ACC112 (cell line): ENCODE results near the gene GUCY1A1.
A peak's percentile ranks its signal among the peaks of the same experiment; 100 is the strongest.

Source experiments
- H2AFZ ChIP-seq: fragments of 200-600 bp; sonication (generic); one replicate; pipeline ENCODE4 v1.6.0; 2017; ENCODE audit warnings: antibody characterized with exemption, low read length; ENCODE audit not compliant: unreplicated experiment
- H3K27ac ChIP-seq: fragments of 200-600 bp; sonication (generic); 2 replicates; pipeline ENCODE4 v1.5.1; 2014; ENCODE audit warnings: low read depth, mild to moderate bottlenecking, antibody characterized with exemption, low read length, moderate library complexity
- H3K27me3 ChIP-seq: fragments of 200-600 bp; sonication (generic); 2 replicates; pipeline ENCODE4 v1.6.1; 2014; ENCODE audit warnings: mild to moderate bottlenecking, antibody characterized with exemption, low read length, moderate library complexity, mixed read lengths; ENCODE audit not compliant: insufficient read depth
- H3K36me3 ChIP-seq: fragments of 200-600 bp; sonication (generic); 2 replicates; pipeline ENCODE4 v1.6.1; 2016; ENCODE audit warnings: mild to moderate bottlenecking, antibody characterized with exemption, low read length, moderate library complexity, mixed read lengths; ENCODE audit not compliant: insufficient read depth
- H3K4me1 ChIP-seq: fragments of 200-600 bp; sonication (generic); one replicate; pipeline ENCODE4 v1.6.1; 2016; ENCODE audit warnings: low read length, mixed read lengths; ENCODE audit not compliant: insufficient read depth, unreplicated experiment, control insufficient read depth
- H3K4me3 ChIP-seq: fragments of 200-600 bp; sonication (generic); 2 replicates; pipeline ENCODE4 v1.5.1; 2014; ENCODE audit warnings: mild to moderate bottlenecking, low read depth, low read length
- H3K79me2 ChIP-seq: fragments of 200-600 bp; sonication (generic); one replicate; pipeline ENCODE4 v1.6.0; 2016; ENCODE audit warnings: low read length; ENCODE audit not compliant: control insufficient read depth, unreplicated experiment, insufficient read depth

Gene GUCY1A1

DNA sequence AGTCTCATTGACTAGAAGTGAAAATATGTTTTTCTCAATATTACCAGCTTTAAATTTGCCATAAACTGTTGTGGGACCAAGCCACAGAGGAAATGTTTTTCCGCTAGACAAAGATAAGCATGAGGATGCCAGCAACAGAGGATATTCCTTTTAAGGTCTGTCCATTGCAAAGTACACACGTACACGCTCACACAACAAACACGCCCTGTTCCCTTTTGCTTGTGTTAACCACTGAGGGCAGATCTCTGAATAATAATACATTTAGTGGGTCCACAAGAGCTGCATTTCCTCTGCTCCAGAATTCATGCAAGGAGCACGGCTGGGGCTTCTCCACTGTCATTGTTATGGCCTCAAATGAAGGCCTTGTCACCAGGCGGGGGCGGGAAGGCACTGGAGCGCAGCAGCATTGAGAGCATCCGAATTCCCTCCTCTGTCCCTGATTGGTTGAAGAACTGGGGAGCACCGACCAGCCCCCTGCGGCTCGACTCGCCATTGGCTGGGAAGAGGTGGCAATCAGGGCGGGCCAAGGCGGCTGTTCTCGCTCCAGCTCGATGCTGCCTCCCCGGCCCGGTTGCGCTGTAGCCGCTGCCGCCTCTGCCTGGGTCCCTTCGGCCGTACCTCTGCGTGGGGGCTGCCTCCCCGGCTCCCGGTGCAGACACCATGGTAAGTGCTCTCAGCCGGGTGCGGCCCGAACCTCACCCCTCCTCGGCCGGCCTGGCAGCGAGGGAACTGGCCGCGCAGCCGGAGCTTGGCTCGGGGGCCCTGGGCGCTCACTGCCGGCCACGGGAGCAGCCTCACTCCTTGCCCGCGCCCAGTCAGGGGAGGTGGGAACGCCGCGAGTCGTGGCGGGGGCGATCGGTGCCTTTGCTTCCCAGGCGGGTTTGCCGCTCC is 92.1 kb downstream of the GUCY1A1 start, which contains the start of gene GUCY1B1:
Gene GUCY1B1 (plus strand): TSS at position 541 of the 891 bp plus-strand sequence. CDS start 120 bp downstream, at position 661.
- Histone ChIP-seq H3K27me3 (no peaks in the 10 kb centered on the region), H3K4me1 (no peaks in the 10 kb centered on the region), H3K36me3 (no peaks in the 10 kb centered on the region), H3K4me3 (peak within 1 kb of the TSS; percentile 80), H3K79me2 (no peaks in the 10 kb centered on the region), H2AFZ (peak within 1 kb of the TSS; percentile 55), H3K27ac (no peak within 1 kb of the TSS)

GRCh38 chr4:155759372-155760252 is 93.0 kb downstream of the GUCY1A1 start:
- Histone ChIP-seq H3K36me3 (no peaks in the 10 kb centered on the region), H3K27ac (no peak overlapping the region), H3K4me3 (peak overlapping the region; percentile 80)

GRCh38 chr4:155761047-155761446 is 94.4 kb downstream of the GUCY1A1 start:
- no peak overlapping the region for H3K4me3 ChIP-seq
- H3K79me2 ChIP-seq: no peaks in the 10 kb centered on the region
- H3K36me3 ChIP-seq: no peaks in the 10 kb centered on the region
- no peak overlapping the region for H3K27ac ChIP-seq
- H2AFZ ChIP-seq: no peak overlapping the region
- H3K4me1 ChIP-seq: no peaks in the 10 kb centered on the region
- H3K27me3 ChIP-seq: no peaks in the 10 kb centered on the region

More at GRCh38 chr4:155759372-155760252, 93.0 kb downstream of the GUCY1A1 start:
- peak overlapping the region; percentile 55 for H2AFZ ChIP-seq
- no peaks in the 10 kb centered on the region for H3K79me2 ChIP-seq
- H3K27me3 ChIP-seq: no peaks in the 10 kb centered on the region
- no peaks in the 10 kb centered on the region for H3K4me1 ChIP-seq

DNA sequence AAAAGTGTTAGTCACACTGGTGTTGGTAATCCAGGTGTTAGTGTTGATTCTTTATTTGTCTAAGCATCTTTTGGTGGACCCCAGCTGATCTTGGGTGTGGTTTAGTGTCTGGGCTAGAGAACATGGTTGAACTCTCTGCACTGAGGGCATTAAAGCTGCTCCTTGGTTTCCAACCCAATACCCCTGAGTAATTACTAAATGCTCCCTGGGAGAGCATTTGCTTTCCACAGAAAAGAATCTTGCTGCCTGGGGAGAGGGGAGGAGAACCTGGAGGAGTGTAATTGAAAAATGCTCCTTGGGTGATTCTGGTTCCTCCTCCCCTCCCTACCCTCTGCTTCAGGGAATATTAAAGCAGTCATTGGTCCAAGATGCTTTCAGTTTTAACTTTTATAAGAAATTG is 95.3 kb downstream of the GUCY1A1 start:
- Histone ChIP-seq H3K36me3 (no peaks in the 10 kb centered on the region), H3K27me3 (no peaks in the 10 kb centered on the region), H3K4me1 (no peaks in the 10 kb centered on the region)

DNA sequence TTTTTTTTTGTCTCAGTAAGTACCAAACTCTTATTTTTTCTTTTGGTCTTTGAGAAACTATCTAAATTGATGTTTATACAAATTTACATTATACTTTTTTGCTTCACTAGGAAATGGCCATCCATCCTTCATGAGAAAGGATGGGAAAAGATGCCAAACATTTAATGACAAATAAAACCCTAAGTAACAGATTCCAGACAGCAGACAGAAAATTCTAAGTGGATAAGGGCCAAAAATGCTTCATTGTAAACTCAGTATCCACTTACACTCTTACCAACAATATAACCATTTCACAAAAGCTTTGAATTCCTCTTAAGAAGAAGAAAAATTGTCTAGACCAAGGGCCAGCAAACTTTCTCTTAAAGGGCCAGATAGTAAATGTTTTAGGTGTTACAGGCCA is 95.7 kb downstream of the GUCY1A1 start:
- no peaks in the 10 kb centered on the region for H3K4me1 ChIP-seq
- H2AFZ ChIP-seq: no peak overlapping the region
- no peak overlapping the region for H3K27ac ChIP-seq
- no peaks in the 10 kb centered on the region for H3K79me2 ChIP-seq
- H3K27me3 ChIP-seq: no peaks in the 10 kb centered on the region
- no peak overlapping the region for H3K4me3 ChIP-seq
- no peaks in the 10 kb centered on the region for H3K36me3 ChIP-seq

More for the DNA sequence above, 95.3 kb downstream of the GUCY1A1 start:
- H3K27ac ChIP-seq: no peak overlapping the region
- no peak overlapping the region for H2AFZ ChIP-seq
- no peaks in the 10 kb centered on the region for H3K79me2 ChIP-seq
- H3K4me3 ChIP-seq: no peak overlapping the region

- H2AFZ ChIP-seq: no peak overlapping the region
- no peak overlapping the region for H3K4me3 ChIP-seq
Observed at GRCh38 chr4:155763551-155763950, 96.9 kb downstream of the GUCY1A1 start.

GRCh38 chr4:155765149-155765548 is 98.5 kb downstream of the GUCY1A1 start:
- H2AFZ ChIP-seq: no peak overlapping the region
- H3K27me3 ChIP-seq: no peaks in the 10 kb centered on the region
- no peaks in the 10 kb centered on the region for H3K4me1 ChIP-seq
- no peaks in the 10 kb centered on the region for H3K79me2 ChIP-seq
- no peak overlapping the region for H3K27ac ChIP-seq
- no peak overlapping the region for H3K4me3 ChIP-seq
- H3K36me3 ChIP-seq: no peaks in the 10 kb centered on the region

More at GRCh38 chr4:155763551-155763950, 96.9 kb downstream of the GUCY1A1 start:
- H3K27ac ChIP-seq: no peak overlapping the region
- no peaks in the 10 kb centered on the region for H3K4me1 ChIP-seq
- no peaks in the 10 kb centered on the region for H3K79me2 ChIP-seq
- H3K36me3 ChIP-seq: no peaks in the 10 kb centered on the region
- H3K27me3 ChIP-seq: no peaks in the 10 kb centered on the region

DNA sequence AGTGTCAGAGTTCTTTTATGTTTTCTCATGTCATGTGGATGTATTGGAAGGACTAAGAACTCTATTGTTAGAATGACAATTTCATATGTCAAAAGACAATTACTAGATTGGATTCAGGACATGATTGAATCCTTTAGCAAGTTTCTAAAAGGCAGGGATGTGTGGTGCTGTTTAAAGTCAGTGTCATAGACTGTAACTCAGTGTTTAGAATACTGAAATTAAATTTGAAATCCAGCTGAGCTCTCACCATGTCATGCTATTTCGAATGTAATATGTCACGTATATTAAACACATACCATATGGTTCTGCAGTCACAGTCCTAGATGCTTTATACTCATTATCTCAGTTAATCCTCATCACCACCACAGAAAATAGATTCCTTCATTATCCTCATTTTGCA is 100.0 kb downstream of the GUCY1A1 start:
- H3K79me2 ChIP-seq: no peaks in the 10 kb centered on the region
- H2AFZ ChIP-seq: no peak overlapping the region
- no peak overlapping the region for H3K27ac ChIP-seq
- H3K27me3 ChIP-seq: no peaks in the 10 kb centered on the region
- H3K4me1 ChIP-seq: no peaks in the 10 kb centered on the region
- H3K4me3 ChIP-seq: no peak overlapping the region
- no peaks in the 10 kb centered on the region for H3K36me3 ChIP-seq

- Histone ChIP-seq H3K4me1 (no peaks in the 10 kb centered on the region), H3K36me3 (no peaks in the 10 kb centered on the region), H3K4me3 (no peak overlapping the region), H2AFZ (no peak overlapping the region), H3K79me2 (no peaks in the 10 kb centered on the region), H3K27me3 (no peaks in the 10 kb centered on the region), H3K27ac (no peak overlapping the region)
Observed at GRCh38 chr4:155768370-155768769, 101.7 kb downstream of the GUCY1A1 start.

GRCh38 chr4:155769090-155769489 is 102.4 kb downstream of the GUCY1A1 start:
- Histone ChIP-seq H3K4me1 (no peaks in the 10 kb centered on the region), H3K4me3 (no peak overlapping the region)

More at GRCh38 chr4:155769090-155769489, 102.4 kb downstream of the GUCY1A1 start:
- no peak overlapping the region for H3K27ac ChIP-seq
- no peaks in the 10 kb centered on the region for H3K79me2 ChIP-seq
- no peaks in the 10 kb centered on the region for H3K27me3 ChIP-seq
- no peaks in the 10 kb centered on the region for H3K36me3 ChIP-seq
- no peak overlapping the region for H2AFZ ChIP-seq
